ENCODE results near the gene CHD2. TPM values are rescaled to one million over a fixed set of nuclear protein-coding genes. Genes with fewer than 3 reads are reported as not detected.

Gene CHD2
- total and polyA plus RNA-seq, 4 donors, result 13.9 to 90.2 (median 49.4) TPM

DNA sequence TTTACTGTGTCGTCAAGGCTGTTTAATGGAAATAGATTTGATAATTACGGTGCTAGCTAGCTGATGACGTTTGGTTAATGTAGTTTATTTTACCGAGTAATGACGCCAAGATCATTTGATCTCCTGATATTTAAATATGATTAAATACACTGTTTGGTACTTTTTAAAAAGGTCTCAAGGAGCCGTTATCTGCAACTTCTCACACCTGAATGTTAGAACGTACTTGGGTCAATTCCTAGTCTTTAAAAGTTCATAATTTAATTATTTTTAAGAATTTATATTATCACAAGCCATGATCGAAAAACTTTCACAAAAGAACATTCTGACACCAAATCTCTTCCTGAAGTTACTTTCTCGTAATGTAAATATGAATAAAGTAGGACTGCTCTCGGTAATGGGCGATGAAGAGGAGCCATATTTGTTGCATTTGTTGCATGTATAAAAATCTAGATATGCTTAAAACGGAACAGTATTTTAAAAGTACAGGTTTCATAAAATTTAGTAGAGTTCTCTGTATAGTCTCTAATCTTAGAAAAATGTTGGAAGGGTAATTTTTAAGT lies 16.2 kb upstream of the CHD2 start:
- Histone ChIP-seq H3K27me3 (ENCODE audit: control insufficient read depth in 4 of 4, insufficient read depth in 4 of 4, low read length in 3 of 4) (no peaks in the 10 kb centered on the region), H3K27ac (ENCODE audit: low read depth in 1 of 2, low read length in 2 of 2) (peak overlapping the region; percentile 100), H3K9me3 (ENCODE audit: control insufficient read depth in 4 of 4, low read length in 3 of 4) (no peaks in the 10 kb centered on the region), H3K36me3 (ENCODE audit: control insufficient read depth in 4 of 4, insufficient read depth in 3 of 4, low read depth in 1 of 4, low read length in 3 of 4) (peaks cover 0 to 23% (median 11%) of the 10 kb centered on the region in 4 donors), H3K4me3 (ENCODE audit: low read depth in 1 of 3, low read length in 3 of 3) (peak overlapping the region; percentile 85 to 98 (median 95)), H3K9ac (ENCODE audit: low read depth in 1 of 2, low read length in 2 of 2) (peak overlapping the region; percentile 98 to 100), H3K4me1 (ENCODE audit: control insufficient read depth in 4 of 4, insufficient read depth in 4 of 4, low read length in 3 of 4) (peaks cover 0 to 35% (median 1%) of the 10 kb centered on the region in 4 donors)
- DNase-seq (ENCODE audit: low spot score), result no peak
- WGBS, result under 1% methylated on average over 12 of the region's 12 CpGs
- TF ChIP-seq TAF1 (conservative IDR thresholded peaks at IDR 0.05) (peak; percentile 22), SP1 (IDR thresholded peaks at IDR 0.05) (no peak), JUND (IDR thresholded peaks at IDR 0.05) (no peak), HNF4A (conservative IDR thresholded peaks at IDR 0.05) (no peak), RXRA (IDR thresholded peaks at IDR 0.05) (no peak), FOXA1 (IDR thresholded peaks at IDR 0.05) (no peak), RAD21 (IDR thresholded peaks at IDR 0.05) (no peak), GABPA (IDR thresholded peaks at IDR 0.05 in 1 of 2, conservative IDR thresholded peaks at IDR 0.05 in 1 of 2) (no peak), EGR1 (IDR thresholded peaks at IDR 0.05; ENCODE audit: low read depth in 2 of 2) (no peak), NR2F2 (IDR thresholded peaks at IDR 0.05) (no peak), FOXA2 (IDR thresholded peaks at IDR 0.05) (no peak), YY1 (IDR thresholded peaks at IDR 0.05) (peak; percentile 90)
- TF ChIP-seq, protein P1, sequence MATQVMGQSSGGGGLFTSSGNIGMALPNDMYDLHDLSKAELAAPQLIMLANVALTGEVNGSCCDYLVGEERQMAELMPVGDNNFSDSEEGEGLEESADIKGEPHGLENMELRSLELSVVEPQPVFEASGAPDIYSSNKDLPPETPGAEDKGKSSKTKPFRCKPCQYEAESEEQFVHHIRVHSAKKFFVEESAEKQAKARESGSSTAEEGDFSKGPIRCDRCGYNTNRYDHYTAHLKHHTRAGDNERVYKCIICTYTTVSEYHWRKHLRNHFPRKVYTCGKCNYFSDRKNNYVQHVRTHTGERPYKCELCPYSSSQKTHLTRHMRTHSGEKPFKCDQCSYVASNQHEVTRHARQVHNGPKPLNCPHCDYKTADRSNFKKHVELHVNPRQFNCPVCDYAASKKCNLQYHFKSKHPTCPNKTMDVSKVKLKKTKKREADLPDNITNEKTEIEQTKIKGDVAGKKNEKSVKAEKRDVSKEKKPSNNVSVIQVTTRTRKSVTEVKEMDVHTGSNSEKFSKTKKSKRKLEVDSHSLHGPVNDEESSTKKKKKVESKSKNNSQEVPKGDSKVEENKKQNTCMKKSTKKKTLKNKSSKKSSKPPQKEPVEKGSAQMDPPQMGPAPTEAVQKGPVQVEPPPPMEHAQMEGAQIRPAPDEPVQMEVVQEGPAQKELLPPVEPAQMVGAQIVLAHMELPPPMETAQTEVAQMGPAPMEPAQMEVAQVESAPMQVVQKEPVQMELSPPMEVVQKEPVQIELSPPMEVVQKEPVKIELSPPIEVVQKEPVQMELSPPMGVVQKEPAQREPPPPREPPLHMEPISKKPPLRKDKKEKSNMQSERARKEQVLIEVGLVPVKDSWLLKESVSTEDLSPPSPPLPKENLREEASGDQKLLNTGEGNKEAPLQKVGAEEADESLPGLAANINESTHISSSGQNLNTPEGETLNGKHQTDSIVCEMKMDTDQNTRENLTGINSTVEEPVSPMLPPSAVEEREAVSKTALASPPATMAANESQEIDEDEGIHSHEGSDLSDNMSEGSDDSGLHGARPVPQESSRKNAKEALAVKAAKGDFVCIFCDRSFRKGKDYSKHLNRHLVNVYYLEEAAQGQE (IDR thresholded peaks at IDR 0.05), result no peak
- TF ChIP-seq, protein P2, sequence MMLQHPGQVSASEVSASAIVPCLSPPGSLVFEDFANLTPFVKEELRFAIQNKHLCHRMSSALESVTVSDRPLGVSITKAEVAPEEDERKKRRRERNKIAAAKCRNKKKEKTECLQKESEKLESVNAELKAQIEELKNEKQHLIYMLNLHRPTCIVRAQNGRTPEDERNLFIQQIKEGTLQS (IDR thresholded peaks at IDR 0.05), result no peak
- TF ChIP-seq, protein P3, sequence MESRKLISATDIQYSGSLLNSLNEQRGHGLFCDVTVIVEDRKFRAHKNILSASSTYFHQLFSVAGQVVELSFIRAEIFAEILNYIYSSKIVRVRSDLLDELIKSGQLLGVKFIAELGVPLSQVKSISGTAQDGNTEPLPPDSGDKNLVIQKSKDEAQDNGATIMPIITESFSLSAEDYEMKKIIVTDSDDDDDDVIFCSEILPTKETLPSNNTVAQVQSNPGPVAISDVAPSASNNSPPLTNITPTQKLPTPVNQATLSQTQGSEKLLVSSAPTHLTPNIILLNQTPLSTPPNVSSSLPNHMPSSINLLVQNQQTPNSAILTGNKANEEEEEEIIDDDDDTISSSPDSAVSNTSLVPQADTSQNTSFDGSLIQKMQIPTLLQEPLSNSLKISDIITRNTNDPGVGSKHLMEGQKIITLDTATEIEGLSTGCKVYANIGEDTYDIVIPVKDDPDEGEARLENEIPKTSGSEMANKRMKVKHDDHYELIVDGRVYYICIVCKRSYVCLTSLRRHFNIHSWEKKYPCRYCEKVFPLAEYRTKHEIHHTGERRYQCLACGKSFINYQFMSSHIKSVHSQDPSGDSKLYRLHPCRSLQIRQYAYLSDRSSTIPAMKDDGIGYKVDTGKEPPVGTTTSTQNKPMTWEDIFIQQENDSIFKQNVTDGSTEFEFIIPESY (IDR thresholded peaks at IDR 0.05), result no peak
- TF ChIP-seq, protein P4, sequence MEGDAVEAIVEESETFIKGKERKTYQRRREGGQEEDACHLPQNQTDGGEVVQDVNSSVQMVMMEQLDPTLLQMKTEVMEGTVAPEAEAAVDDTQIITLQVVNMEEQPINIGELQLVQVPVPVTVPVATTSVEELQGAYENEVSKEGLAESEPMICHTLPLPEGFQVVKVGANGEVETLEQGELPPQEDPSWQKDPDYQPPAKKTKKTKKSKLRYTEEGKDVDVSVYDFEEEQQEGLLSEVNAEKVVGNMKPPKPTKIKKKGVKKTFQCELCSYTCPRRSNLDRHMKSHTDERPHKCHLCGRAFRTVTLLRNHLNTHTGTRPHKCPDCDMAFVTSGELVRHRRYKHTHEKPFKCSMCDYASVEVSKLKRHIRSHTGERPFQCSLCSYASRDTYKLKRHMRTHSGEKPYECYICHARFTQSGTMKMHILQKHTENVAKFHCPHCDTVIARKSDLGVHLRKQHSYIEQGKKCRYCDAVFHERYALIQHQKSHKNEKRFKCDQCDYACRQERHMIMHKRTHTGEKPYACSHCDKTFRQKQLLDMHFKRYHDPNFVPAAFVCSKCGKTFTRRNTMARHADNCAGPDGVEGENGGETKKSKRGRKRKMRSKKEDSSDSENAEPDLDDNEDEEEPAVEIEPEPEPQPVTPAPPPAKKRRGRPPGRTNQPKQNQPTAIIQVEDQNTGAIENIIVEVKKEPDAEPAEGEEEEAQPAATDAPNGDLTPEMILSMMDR (IDR thresholded peaks at IDR 0.05; ENCODE audit: low read depth, low read length, missing input control), result no peak
